GM12864 (cell line): ENCODE data around the gene DEFB132.
"Not testable (repeated sequence)": the region's sequence is repeated elsewhere in the genome, so short reads cannot be mapped to it uniquely, and the experiment has no call there.

Source experiments
- DNase-seq: peaks from one replicate; pipeline ENCODE4 v3.0.0-alpha.2; 2011; ENCODE audit warnings: low read depth
- H3K4me3 ChIP-seq: 2 replicates; pipeline ENCODE4 v1.5.1; 2011; ENCODE audit warnings: mild to moderate bottlenecking, low read depth, low read length, control low read depth
- TF ChIP-seq, protein P1 (sequence below): IDR thresholded peaks from 2 replicates; pipeline ENCODE4 v1.5.1; 2011; ENCODE audit warnings: low read depth, mild to moderate bottlenecking, moderate library complexity, low read length, control low read depth, inconsistent platforms; ENCODE audit errors: missing control alignments

Gene DEFB132

DNA sequence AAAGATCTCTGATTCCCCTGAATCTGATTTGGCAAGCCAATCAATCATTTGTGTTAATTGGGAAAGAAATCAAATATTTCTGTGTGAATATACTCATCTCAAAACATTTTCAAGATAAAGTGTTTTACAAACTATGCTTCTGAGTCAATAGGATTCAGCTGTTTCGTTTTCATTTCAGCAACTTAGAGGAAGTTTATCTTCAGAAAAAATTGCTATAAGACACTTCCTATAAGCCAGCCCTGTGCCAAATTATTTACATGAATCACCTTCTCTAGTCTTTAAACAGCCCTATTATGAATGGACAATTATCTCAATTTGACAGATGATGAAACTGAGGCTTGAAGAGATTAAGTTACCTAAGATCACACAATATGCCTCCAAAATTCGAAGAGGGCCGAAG, 19.6 kb upstream of the DEFB132 start:
- DNase-seq, result no peak
- TF ChIP-seq, protein P1, sequence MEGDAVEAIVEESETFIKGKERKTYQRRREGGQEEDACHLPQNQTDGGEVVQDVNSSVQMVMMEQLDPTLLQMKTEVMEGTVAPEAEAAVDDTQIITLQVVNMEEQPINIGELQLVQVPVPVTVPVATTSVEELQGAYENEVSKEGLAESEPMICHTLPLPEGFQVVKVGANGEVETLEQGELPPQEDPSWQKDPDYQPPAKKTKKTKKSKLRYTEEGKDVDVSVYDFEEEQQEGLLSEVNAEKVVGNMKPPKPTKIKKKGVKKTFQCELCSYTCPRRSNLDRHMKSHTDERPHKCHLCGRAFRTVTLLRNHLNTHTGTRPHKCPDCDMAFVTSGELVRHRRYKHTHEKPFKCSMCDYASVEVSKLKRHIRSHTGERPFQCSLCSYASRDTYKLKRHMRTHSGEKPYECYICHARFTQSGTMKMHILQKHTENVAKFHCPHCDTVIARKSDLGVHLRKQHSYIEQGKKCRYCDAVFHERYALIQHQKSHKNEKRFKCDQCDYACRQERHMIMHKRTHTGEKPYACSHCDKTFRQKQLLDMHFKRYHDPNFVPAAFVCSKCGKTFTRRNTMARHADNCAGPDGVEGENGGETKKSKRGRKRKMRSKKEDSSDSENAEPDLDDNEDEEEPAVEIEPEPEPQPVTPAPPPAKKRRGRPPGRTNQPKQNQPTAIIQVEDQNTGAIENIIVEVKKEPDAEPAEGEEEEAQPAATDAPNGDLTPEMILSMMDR, result no peak
- H3K4me3 ChIP-seq, result no peak overlapping the region

DNA sequence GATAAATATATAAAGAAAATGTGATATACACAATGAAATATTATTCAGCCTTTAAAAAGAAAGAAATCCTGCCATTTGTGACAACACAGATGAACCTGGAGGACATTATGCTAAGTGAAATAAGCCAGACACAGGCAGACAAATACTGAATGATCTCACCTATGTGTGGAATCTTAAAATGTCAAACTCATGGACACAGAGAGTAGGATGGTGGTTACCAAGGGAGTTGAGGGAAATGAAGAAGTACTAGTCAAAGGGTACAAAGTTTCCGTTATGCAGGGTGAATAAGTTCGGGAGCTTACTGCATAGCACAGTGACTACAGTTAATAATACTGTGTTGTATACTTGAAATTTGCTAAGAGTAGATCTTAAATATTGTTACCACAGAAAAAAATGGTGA, 14.6 kb upstream of the DEFB132 start:
- DNase-seq, result no peak
- TF ChIP-seq, protein P1, result no peak
- no peak overlapping the region for H3K4me3 ChIP-seq

DNA sequence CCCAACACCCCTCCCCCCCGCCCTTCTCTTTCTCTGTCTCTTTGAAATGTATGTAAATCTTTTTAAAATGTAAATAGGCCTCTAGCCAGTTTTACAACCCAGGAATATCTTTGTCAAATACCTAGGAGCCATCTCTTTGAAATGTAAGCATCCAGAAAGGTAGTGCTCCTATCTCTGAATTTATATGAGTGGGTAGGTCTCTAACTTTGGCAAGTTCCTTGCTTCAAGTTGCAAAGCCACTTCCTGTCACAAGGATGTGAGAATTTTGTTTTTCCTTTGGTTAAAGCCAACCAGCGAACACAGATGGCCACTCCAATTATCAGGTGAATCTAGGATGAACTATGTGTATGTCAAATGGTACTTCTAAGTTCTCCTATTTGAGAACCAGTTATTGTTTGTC, 6.2 kb upstream of the DEFB132 start:
- no peak for DNase-seq
- TF ChIP-seq, protein P1, result no peak
- no peak overlapping the region for H3K4me3 ChIP-seq

DNA sequence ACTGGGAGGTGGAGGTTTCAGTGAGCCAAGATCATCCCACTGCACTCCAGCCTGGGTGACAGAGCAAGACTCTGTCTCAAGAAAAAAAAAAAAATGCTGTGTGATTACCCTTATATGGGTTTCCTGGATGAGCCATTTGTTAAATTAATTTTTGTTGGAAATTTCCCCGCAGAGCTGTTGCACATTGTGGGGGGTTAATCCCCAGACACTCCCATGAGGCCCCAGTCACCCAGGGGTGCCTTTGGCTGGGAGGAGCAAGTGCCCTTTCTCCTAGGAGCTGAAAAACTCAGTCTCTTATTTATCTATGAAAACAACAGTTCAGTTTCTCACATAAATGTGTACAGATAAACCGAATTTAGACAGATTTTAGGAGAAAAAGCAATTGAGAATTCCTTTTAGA, 4.7 kb upstream of the DEFB132 start:
- TF ChIP-seq, protein P1, result no peak
- no peak overlapping the region for H3K4me3 ChIP-seq
- no peak for DNase-seq

DNA sequence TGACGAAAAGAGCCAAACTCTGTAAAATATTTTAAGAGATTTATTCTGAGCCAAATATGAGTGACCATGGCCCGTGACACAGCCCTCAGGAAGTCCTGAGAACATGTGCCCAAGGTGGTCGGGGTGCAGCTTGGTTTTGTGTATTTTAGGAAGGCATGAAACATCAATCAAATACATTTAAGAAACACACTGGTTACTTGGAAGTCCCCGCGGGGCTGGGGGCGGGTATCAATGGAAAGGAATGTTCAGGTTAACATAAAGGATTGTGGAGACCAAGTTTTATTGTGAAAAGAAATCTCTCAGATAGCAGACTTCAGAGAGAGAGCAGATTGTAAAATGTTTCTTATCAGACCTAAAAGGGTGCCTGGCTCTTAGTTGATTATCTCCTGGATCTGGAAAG, 4.1 kb upstream of the DEFB132 start:
- H3K4me3 ChIP-seq, DNase-seq: not testable (repeated sequence)

DNA sequence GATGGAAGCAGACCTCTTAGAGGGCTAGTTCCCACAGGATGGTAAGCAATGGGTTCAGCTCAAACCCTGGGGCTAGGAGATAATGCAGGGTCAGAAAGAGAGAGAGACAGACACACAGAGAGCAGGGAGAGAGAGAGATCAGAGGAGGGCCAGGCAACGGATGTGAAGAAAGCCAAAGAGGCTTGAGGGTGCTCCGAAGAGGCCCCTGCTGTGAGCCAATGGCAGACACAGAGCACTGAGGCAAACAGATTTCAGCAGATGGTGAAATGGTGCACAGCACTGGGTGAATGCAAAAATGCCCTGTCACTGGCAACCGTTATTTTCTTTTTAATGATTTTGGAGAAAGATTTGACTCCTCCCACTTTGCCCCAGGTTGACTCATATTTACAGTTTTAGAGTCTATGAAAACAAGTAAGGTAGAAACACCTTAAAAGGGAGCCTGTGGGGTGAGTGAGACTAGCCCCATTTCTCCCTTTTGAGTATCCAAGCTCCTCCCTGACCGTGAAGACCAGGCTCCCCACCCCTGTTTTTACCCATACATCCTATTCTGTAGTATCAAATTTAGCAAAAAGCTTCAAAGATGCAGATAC, 840 bp downstream of the DEFB132 start:
- no peak for DNase-seq
- TF ChIP-seq, protein P1, result no peak
- H3K4me3 ChIP-seq, result no peak overlapping the region

DNA sequence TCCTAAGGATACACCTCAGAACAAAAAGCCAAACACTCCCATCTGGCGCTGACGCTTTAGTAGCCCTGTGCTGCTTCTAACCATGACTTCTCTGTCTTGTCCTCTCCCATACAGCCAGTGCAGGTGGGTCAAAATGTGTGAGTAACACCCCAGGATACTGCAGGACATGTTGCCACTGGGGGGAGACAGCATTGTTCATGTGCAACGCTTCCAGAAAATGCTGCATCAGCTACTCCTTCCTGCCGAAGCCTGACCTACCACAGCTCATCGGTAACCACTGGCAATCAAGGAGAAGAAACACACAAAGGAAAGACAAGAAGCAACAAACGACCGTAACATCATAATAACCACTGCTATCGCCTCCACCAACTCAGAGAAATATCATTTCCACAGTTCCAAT, 1.4 kb downstream of the DEFB132 start:
- TF ChIP-seq, protein P1, result no peak
- no peak overlapping the region for H3K4me3 ChIP-seq
- no peak for DNase-seq
